HG02970 (cell line): ENCODE results near the gene CEL.
"Not testable (repeated sequence)": the region's sequence is repeated elsewhere in the genome, so short reads cannot be mapped to it uniquely, and the experiment has no call there.

ENCODE experiments used
- ATAC-seq: cut with Tn5 transposase; IDR thresholded peaks from one replicate; pipeline ENCODE4 v1.9.1; 2021; ENCODE audit warnings: mild to moderate bottlenecking, moderate library complexity, moderate number of reproducible peaks; ENCODE audit not compliant: unreplicated experiment, low FRiP score

Gene CEL

DNA sequence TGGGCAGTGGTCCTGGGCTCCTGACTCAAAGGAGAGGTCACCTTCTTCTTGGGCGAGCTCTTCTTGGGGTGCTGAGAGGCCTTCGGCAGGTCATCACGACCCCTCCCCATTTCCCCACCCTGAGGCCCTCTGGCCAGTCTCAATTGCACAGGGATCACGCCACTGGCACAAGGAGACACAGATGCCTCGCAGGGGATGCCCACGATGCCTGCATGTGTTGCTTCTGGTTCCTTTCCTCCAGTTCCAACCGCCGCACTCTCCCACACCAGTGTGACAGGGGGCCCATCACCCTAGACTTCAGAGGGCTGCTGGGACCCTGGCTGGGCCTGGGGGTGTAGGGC lies 1.3 kb downstream of the CEL start:
- ATAC-seq = no peak

DNA sequence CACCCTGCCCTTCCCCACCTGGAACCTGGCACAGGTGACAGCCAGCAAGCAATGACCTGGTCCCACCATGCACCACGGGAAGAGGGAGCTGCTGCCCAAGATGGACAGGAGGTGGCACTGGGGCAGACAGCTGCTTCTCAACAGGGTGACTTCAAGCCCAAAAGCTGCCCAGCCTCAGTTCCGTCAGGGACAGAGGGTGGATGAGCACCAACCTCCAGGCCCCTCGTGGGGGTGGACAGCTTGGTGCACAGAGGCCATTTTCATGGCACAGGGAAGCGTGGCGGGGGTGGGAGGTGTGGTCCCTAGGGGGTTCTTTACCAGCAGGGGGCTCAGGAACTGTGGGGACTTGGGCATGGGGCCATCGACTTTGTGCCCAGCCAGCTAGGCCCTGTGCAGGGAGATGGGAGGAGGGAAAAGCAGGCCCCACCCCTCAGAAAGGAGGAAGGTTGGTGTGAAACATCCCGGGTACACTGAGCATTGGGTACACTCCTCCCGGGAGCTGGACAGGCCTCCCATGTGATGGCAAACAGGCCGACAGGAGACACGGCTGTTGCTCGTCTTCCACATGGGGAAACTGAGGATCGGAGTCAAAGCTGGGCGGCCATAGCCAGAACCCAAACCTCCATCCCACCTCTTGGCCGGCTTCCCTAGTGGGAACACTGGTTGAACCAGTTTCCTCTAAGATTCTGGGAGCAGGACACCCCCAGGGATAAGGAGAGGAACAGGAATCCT lies 1.9 kb downstream of the CEL start:
- no peak for ATAC-seq

DNA sequence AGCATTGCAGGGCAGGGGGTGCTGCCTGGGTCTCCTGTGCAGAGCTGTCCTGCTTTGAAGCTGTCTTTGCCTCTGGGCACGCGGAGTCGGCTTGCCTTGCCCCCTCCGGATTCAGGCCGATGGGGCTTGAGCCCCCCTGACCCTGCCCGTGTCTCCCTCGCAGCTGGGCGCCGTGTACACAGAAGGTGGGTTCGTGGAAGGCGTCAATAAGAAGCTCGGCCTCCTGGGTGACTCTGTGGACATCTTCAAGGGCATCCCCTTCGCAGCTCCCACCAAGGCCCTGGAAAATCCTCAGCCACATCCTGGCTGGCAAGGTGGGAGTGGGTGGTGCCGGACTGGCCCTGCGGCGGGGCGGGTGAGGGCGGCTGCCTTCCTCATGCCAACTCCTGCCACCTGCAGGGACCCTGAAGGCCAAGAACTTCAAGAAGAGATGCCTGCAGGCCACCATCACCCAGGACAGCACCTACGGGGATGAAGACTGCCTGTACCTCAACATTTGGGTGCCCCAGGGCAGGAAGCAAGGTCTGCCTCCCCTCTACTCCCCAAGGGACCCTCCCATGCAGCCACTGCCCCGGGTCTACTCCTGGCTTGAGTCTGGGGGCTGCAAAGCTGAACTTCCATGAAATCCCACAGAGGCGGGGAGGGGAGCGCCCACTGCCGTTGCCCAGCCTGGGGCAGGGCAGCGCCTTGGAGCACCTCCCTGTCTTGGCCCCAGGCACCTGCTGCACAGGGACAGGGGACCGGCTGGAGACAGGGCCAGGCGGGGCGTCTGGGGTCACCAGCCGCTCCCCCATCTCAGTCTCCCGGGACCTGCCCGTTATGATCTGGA lies 2.7 kb downstream of the CEL start:
- ATAC-seq = no peak

DNA sequence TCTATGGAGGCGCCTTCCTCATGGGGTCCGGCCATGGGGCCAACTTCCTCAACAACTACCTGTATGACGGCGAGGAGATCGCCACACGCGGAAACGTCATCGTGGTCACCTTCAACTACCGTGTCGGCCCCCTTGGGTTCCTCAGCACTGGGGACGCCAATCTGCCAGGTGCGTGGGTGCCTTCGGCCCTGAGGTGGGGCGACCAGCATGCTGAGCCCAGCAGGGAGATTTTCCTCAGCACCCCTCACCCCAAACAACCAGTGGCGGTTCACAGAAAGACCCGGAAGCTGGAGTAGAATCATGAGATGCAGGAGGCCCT lies 3.2 kb downstream of the CEL start:
- ATAC-seq = no peak

DNA sequence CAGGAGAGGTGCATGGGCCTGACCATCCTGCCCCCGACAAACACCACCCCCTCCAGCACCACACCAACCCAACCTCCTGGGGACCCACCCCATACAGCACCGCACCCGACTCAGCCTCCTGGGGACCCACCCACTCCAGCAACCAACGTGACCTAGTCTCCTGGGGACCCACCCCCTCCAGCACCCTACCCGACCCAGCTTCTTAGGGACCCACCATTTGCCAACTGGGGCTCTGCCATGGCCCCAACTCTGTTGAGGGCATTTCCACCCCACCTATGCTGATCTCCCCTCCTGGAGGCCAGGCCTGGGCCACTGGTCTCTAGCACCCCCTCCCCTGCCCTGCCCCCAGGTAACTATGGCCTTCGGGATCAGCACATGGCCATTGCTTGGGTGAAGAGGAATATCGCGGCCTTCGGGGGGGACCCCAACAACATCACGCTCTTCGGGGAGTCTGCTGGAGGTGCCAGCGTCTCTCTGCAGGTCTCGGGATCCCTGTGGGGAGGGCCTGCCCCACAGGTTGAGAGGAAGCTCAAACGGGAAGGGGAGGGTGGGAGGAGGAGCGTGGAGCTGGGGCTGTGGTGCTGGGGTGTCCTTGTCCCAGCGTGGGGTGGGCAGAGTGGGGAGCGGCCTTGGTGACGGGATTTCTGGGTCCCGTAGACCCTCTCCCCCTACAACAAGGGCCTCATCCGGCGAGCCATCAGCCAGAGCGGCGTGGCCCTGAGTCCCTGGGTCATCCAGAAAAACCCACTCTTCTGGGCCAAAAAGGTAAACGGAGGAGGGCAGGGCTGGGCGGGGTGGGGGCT lies 4.6 kb downstream of the CEL start:
- no peak for ATAC-seq

DNA sequence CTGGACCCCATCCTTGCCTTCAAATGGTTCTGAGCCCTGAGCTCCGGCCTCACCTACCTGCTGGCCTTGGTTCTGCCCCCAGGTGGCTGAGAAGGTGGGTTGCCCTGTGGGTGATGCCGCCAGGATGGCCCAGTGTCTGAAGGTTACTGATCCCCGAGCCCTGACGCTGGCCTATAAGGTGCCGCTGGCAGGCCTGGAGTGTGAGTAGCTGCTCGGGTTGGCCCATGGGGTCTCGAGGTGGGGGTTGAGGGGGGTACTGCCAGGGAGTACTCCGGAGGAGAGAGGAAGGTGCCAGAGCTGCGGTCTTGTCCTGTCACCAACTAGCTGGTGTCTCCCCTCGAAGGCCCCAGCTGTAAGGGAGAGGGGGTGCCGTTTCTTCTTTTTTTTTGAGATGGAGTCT lies 5.2 kb downstream of the CEL start:
- no peak for ATAC-seq

DNA sequence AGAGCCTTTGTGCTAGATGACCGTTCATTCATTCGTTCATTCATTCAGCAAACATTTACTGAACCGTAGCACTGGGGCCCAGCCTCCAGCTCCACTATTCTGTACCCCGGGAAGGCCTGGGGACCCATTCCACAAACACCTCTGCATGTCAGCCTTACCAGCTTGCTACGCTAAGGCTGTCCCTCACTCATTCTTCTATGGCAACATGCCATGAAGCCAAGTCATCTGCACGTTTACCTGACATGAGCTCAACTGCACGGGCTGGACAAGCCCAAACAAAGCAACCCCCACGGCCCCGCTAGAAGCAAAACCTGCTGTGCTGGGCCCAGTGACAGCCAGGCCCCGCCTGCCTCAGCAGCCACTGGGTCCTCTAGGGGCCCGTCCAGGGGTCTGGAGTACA lies 6.0 kb downstream of the CEL start:
- no peak for ATAC-seq

DNA sequence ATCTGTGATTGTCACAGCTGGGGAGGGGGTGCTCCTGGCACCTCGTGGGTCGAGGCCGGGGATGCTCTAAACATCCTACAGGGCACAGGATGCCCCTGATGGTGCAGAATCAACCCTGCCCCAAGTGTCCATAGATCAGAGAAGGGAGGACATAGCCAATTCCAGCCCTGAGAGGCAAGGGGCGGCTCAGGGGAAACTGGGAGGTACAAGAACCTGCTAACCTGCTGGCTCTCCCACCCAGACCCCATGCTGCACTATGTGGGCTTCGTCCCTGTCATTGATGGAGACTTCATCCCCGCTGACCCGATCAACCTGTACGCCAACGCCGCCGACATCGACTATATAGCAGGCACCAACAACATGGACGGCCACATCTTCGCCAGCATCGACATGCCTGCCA lies 6.7 kb downstream of the CEL start:
- ATAC-seq = not testable (repeated sequence)

DNA sequence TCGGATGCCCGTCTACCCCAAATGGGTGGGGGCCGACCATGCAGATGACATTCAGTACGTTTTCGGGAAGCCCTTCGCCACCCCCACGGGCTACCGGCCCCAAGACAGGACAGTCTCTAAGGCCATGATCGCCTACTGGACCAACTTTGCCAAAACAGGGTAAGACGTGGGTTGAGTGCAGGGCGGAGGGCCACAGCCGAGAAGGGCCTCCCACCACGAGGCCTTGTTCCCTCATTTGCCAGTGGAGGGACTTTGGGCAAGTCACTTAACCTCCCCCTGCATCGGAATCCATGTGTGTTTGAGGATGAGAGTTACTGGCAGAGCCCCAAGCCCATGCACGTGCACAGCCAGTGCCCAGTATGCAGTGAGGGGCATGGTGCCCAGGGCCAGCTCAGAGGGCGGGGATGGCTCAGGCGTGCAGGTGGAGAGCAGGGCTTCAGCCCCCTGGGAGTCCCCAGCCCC lies 8.8 kb downstream of the CEL start:
- ATAC-seq = not testable (repeated sequence)

DNA sequence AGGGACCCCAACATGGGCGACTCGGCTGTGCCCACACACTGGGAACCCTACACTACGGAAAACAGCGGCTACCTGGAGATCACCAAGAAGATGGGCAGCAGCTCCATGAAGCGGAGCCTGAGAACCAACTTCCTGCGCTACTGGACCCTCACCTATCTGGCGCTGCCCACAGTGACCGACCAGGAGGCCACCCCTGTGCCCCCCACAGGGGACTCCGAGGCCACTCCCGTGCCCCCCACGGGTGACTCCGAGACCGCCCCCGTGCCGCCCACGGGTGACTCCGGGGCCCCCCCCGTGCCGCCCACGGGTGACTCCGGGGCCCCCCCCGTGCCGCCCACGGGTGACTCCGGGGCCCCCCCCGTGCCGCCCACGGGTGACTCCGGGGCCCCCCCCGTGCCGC lies 9.2 kb downstream of the CEL start:
- ATAC-seq = not testable (repeated sequence)

DNA sequence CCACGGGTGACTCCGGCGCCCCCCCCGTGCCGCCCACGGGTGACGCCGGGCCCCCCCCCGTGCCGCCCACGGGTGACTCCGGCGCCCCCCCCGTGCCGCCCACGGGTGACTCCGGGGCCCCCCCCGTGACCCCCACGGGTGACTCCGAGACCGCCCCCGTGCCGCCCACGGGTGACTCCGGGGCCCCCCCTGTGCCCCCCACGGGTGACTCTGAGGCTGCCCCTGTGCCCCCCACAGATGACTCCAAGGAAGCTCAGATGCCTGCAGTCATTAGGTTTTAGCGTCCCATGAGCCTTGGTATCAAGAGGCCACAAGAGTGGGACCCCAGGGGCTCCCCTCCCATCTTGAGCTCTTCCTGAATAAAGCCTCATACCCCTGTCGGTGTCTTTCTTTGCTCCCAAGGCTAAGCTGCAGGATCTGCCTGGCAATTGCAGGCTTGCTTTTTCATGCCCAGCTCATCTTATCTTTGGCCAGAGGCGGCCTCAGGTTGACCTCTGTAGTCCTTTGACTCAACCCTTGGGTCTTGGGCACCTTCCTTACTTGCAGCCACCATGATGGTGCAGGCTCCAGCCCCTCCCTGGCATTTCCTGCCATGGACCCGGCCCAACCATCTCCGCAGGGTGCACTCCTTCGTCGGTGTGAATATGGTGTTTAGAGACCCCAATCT lies 9.8 kb downstream of the CEL start:
- no peak for ATAC-seq

DNA sequence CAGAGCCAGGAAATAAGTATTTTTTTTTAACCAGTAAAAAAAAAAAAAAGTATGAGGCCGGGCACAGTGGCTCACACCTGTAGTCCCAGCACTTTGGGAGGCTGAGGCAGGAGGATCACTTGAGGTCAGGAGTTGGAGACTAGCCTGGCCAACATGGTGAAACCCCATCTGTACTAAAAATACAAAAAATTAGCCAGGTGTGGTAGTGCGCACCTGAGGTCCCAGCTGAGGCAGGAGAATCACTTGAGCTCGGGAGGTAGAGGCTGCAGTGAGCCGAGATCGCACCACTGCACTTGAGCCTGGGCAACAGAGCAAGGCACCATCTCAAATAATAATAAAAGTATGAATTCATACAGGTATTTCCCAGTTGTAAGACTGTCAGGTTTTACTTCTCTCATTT lies 10.4 kb downstream of the CEL start:
- ATAC-seq = not testable (repeated sequence)

DNA sequence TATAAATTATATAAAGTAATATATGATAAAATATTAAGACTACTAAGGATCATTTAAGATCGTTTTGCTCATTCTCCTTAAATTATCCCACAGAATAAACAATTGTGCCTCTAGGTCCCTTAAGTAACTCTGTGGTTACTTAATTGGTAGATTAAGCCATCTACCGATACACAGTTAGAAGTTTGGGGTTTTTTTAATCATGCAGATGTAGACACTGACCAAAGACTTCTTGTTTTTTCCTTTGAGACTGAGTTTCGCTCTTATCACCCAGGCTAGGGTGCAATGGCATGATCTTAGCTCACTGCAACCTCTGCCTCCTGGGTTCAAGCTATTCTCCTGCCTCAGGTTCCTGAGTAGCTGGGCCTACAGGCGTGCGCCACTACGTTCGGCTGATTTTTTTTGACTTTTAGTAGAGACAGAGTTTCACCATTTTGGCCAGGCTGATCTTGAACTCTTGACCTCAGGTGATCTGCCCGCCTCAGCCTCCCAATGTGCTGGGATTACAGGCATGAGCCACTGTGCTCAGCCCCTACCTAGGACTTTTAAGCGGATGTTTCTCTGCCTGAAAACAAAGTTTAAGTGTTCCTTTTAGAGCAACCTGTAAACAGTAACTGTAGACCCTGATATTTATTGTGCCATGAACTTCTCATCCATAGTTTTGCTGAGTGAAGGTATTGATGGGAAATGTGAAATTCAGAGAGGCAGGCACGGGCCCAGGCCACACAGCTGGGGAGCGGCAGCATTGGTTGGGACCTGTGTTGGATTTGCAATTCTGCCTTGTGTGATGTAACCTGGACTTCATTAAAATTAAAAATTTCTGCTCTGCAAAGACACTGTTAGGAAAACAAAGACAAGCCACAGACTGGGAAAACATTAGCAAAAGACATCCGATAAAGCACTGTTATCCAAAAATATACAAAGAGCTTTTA lies 11.6 kb downstream of the CEL start:
- no peak for ATAC-seq

DNA sequence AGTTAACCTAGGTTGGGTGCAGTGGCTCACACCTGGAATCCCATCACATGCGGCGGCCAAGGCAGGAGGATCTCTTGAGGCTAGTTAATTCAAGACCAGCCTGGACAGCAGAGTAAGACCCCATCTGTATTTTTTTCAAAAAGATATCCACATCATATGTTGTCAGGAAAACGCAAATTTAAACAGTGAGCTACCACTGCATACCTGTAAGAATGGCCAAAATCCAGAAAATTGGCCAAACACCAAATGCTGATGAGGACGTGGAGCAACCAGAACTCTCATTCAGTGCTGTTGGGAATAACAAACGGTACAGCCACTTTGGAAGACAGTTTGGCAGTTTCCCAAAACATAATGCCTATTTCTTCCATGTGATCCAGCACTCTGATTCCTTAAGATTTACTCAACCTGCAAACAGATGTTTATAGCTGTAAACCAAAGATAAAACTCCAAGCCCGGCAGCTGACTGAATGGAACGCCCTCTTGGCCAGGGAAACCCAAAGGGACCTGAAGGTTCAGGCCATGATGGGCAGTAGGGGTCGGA lies 12.4 kb downstream of the CEL start:
- ATAC-seq = no peak

DNA sequence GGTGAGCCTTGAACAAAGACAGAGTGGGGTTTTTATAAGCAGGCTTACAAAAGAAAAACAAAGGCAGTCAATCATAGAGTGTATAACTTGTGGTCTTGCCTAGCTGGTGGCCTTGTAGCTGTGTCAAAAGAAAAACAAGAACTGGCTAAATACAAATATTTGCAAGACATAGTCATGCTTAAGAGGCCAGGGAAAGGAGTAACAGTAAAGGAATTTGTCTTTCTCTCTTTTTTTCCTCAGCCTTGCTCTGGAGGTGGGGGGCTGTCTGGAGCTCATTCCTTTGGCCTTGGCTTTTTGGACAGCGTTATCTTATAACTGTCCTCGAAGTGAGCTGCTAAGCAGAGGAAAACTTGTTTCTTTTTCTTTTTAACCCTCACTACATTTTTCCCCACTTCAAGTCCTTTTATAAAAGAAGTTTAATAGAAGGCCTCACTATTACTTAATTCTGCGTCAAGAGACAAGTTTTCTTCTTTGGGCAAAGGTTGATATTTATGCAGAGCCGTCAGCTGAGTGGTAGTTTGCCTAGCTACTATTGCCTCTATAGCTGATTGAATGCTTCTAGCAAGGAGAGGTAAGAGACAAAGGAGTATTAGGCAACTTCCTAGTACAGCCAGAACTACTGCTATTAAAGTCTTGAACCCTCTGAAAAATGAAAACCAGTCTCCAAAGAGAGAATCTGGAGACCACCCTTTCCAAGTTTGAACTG lies 14.3 kb downstream of the CEL start:
- no peak for ATAC-seq

DNA sequence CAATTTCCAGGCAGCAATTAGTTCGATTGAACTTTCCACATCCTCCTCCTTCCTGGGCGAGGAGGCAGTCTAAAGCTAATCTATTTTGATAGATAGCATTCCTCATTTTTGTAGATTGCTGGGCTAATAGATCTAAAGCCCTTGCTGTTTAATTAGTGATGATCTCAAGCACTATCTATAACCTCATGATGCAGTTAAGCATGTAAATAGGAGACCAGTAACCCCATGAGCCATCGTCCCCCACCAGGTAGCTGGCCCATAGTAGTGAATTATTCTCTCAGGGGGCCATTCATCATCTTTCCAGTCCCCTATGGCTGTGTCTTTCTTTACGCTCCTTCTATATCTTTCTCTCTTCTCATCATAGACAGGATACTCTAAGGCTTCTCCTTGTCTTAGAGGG lies 14.9 kb downstream of the CEL start:
- ATAC-seq = no peak

DNA sequence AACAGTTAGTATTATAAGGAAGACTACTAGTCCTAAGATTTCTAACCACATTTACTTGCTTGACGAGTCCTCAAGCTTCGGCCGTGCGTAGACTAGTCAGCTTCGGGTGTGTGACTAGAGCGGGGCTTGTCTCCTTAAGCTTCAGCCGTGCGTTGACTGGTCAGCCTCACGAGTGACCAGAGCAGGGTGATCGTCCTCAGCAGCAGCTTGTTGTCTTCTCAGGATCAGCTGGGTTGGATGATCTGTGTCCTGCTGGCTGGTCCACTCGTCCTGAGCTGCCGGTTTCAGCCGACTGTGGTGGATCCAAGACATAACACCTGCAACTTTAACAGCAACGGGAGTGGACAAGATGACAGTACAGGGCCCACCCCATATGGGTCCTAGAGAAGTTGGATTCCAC lies 16.7 kb downstream of the CEL start:
- no peak for ATAC-seq

DNA sequence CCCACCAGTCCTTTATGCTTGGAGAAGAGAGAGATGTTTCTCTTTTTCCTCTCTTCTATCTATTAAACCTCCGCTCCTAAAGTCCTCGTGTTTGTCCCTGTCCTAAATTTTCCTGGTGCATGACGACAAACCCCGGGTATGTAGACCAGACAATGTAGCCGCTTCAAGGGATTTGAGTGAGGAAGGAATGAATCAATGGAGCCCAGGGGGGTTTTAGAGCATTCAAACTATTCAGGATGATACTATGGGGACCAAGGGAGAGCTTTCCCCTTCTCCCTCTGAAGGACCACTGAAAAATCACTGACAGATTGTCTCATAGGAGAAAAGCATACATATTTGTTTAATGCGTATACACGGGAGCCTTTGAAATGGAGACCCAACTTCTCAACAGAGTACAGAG lies 18.4 kb downstream of the CEL start:
- no peak for ATAC-seq
